PC-9 (cell line): Measurements from ENCODE around the gene TUBA1A.

ENCODE experiments used
- EZH2 ChIP-seq: fragments of 200-600 bp; sonication (generic); IDR thresholded peaks from 2 replicates; pipeline ENCODE4 v1.8.0; 2017; ENCODE audit warnings: antibody characterized with exemption, low read depth
- TF ChIP-seq, protein P1 (sequence below): fragments of 200-600 bp; sonication (generic); conservative IDR thresholded peaks from 2 replicates; pipeline ENCODE4 v1.6.1; 2017; ENCODE audit warnings: mixed run types, antibody characterized with exemption, mild to moderate bottlenecking, moderate library complexity

DNA sequence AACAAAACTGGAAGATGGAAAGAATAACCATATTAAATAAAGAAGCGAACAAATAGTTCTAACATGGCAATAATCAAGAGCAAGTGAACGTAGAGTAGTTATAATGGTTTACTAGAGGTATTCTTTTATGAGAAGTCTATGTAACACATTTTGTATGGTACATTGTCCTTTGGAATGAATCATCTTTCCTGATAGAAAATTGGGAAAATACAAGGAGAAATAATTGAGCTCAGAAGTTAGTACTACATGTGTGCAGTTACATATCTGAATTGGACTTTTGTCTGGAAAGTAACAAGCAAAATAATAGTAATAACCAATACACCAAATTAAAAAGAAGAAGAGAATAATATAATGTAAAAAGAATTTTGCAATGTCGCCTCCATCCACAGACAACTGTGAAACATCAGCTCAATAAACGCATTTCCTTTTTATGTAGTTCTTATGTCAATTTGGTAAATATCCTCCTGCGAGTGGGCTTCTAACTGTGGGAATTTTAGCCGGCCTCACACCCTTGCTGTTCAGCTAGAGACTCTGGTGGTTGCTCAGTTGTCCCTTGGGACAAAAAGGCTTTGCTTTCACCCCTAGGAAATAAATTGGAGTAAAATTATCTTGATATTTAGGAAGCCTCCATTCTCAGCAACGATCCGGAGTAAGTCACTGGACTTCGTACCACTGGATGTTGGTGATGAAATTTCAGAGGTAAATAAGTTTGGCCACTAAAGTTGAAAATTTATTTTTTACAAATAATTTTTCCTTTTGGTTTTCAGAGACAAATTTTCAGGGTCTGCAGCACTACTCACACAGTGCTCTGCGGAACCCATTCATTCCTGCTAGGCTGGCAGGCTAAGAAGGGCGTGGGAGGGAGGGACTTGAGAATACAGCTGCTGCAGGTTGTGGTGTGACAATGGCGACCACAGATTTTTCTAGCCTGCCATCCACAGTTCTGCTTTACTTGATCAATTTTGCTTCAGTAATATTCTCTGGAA is 1.1 kb upstream of the TUBA1A start:
- TF ChIP-seq, protein P1, sequence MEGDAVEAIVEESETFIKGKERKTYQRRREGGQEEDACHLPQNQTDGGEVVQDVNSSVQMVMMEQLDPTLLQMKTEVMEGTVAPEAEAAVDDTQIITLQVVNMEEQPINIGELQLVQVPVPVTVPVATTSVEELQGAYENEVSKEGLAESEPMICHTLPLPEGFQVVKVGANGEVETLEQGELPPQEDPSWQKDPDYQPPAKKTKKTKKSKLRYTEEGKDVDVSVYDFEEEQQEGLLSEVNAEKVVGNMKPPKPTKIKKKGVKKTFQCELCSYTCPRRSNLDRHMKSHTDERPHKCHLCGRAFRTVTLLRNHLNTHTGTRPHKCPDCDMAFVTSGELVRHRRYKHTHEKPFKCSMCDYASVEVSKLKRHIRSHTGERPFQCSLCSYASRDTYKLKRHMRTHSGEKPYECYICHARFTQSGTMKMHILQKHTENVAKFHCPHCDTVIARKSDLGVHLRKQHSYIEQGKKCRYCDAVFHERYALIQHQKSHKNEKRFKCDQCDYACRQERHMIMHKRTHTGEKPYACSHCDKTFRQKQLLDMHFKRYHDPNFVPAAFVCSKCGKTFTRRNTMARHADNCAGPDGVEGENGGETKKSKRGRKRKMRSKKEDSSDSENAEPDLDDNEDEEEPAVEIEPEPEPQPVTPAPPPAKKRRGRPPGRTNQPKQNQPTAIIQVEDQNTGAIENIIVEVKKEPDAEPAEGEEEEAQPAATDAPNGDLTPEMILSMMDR: no peak
- TF ChIP-seq EZH2: no peak
